Caco-2 (cell line): Measurements from ENCODE around the gene FRMD1. TPM values are rescaled to one million over a fixed set of nuclear protein-coding genes. Genes with fewer than 3 reads are reported as not detected.

Source experiments
- BruUV-seq: library from RNA; stranded (reverse); fragments of 400-500 nt; replicated peaks from 2 replicates; lab custom pipeline; 2021; lab: Mats Ljungman, UMichigan
- CTCF ChIA-PET: fragments of 300-600 bp; sonication (Branson Sonifier 250); formaldehyde crosslinking; loops from one replicate; lab custom pipeline; 2022; ENCODE audit warnings: antibody characterized with exemption; lab: Charles Lee
- POLR2A ChIA-PET: fragments of 300-600 bp; sonication (Branson Sonifier 250); formaldehyde crosslinking; loops from one replicate; lab custom pipeline; 2022; ENCODE audit warnings: antibody characterized with exemption; lab: Charles Lee
- DNase-seq, 2 experiments: peaks; one replicate each; pipeline versions ENCODE4 v3.0.0 to v3.0.0-alpha.2; 2020 to 2022
- H3K27me3 ChIP-seq: replicated peaks from 2 replicates; pipeline ENCODE4 v1.6.0; 2011; ENCODE audit warnings: low read length; ENCODE audit not compliant: control insufficient read depth, insufficient read depth
- H3K36me3 ChIP-seq: 2 replicates; pipeline ENCODE4 v1.5.1; 2011; ENCODE audit warnings: low read length; ENCODE audit not compliant: control insufficient read depth, insufficient read depth
- H3K4me1 ChIP-seq: fragments of 250-450 bp; sonication (Bioruptor Pico); 2 replicates; pipeline ENCODE4 v1.5.1; 2020; ENCODE audit warnings: mild to moderate bottlenecking
- H3K4me3 ChIP-seq: 2 replicates; pipeline ENCODE4 v1.5.1; 2011; ENCODE audit warnings: low read depth, mild to moderate bottlenecking, control low read depth, low read length
- H3K9me3 ChIP-seq: fragments of 250-450 bp; sonication (Bioruptor Pico); 2 replicates; pipeline ENCODE4 v1.5.1; 2020; ENCODE audit warnings: mild to moderate bottlenecking, moderate library complexity
- H3K27ac Mint-ChIP-seq: one replicate; pipeline ENCODE4 v1.8.0; 2022; ENCODE audit warnings: mixed read lengths; ENCODE audit not compliant: unreplicated experiment
- H3K27me3 Mint-ChIP-seq: one replicate; pipeline ENCODE4 v1.8.0; 2022; ENCODE audit warnings: mixed read lengths; ENCODE audit not compliant: insufficient read depth, unreplicated experiment
- H3K36me3 Mint-ChIP-seq: one replicate; pipeline ENCODE4 v1.8.0; 2022; ENCODE audit warnings: mild to moderate bottlenecking, mixed read lengths; ENCODE audit not compliant: insufficient read depth, unreplicated experiment
- H3K4me1 Mint-ChIP-seq: one replicate; pipeline ENCODE4 v1.8.0; 2022; ENCODE audit warnings: low read depth, mixed read lengths; ENCODE audit not compliant: unreplicated experiment
- H3K4me3 Mint-ChIP-seq: one replicate; pipeline ENCODE4 v1.8.0; 2022; ENCODE audit warnings: mild to moderate bottlenecking, moderate library complexity, mixed read lengths; ENCODE audit not compliant: unreplicated experiment
- H3K9me3 Mint-ChIP-seq: one replicate; pipeline ENCODE4 v1.8.0; 2022; ENCODE audit warnings: mixed read lengths; ENCODE audit not compliant: unreplicated experiment
- CTCF ChIP-seq, 2 experiments: fragments of 200-600 bp in 1 of 2; IDR thresholded peaks; 1 replicate in 1 of 2; 2 replicates in 1 of 2; pipeline versions ENCODE4 v1.5.1 to v1.8.0; 2011 to 2022; ENCODE audit warnings: antibody characterized with exemption in 1 of 2, control low read depth in 1 of 2, inconsistent platforms in 1 of 2, low read depth in 1 of 2, low read length in 1 of 2, mild to moderate bottlenecking in 1 of 2, moderate library complexity in 1 of 2; ENCODE audit not compliant: insufficient read depth in 1 of 2, severe bottlenecking in 1 of 2, unreplicated experiment in 1 of 2
- intact Hi-C: fragments of 100-400 bp; cut with micrococcal nuclease; formaldehyde crosslinking; loops from one replicate; pipeline ENCODE4 v1.10.0; 2022; ENCODE audit not compliant: unreplicated experiment
- total RNA-seq: library from RNA; stranded (reverse); gene quantifications from 2 replicates; pipeline ENCODE4 v1.2.3, GENCODE V29; 2022

Gene FRMD1
- total RNA-seq, 1 experiment from 2014 or later = 0.14 TPM

- no TSS peak for BruUV-seq
- no peaks in the 10 kb centered on the region for H3K4me1 Mint-ChIP-seq
- Histone ChIP-seq H3K36me3 (no peaks in the 10 kb centered on the region), H3K4me1 (no peaks in the 10 kb centered on the region; the same call in 1 of the 2 replicates), H3K27me3 (no peaks in the 10 kb centered on the region), H3K9me3 (no peaks in the 10 kb centered on the region), H3K4me3 (no peak overlapping the region)
- CTCF ChIA-PET = no interaction called here
- POLR2A ChIA-PET = no interaction called here
- intact Hi-C loops = no loop called here
- no peak for DNase-seq
- TF ChIP-seq CTCF (IDR thresholded peaks at IDR 0.05; ENCODE audit: insufficient read depth in 1 of 2, low read depth in 1 of 2, low read length in 1 of 2, severe bottlenecking in 1 of 2, unreplicated experiment in 1 of 2) = no peak
- no peaks in the 10 kb centered on the region for H3K9me3 Mint-ChIP-seq
- H3K27ac Mint-ChIP-seq = no peak overlapping the region
- no peak overlapping the region for H3K4me3 Mint-ChIP-seq
- no peaks in the 10 kb centered on the region for H3K27me3 Mint-ChIP-seq
- H3K36me3 Mint-ChIP-seq = no peaks in the 10 kb centered on the region
These were observed 45.1 kb upstream of the FRMD1 start for GRCh38 chr6:168124158-168124557.

GRCh38 chr6:168123165-168123911, 44.3 kb upstream of the FRMD1 start:
- Mint-ChIP-seq H3K9me3 (no peaks in the 10 kb centered on the region), H3K36me3 (no peaks in the 10 kb centered on the region), H3K4me1 (no peaks in the 10 kb centered on the region), H3K27me3 (no peaks in the 10 kb centered on the region), H3K27ac (no peak overlapping the region), H3K4me3 (no peak overlapping the region)
- TF ChIP-seq CTCF (IDR thresholded peaks at IDR 0.05; ENCODE audit: insufficient read depth in 1 of 2, low read depth in 1 of 2, low read length in 1 of 2, severe bottlenecking in 1 of 2, unreplicated experiment in 1 of 2) = no peak
- H3K36me3 ChIP-seq = no peaks in the 10 kb centered on the region
- DNase-seq = no peak
- ChIA-PET CTCF (no interaction called here), POLR2A (no interaction called here)
- H3K9me3 ChIP-seq = no peaks in the 10 kb centered on the region
- no peaks in the 10 kb centered on the region for H3K4me1 ChIP-seq
- no peak overlapping the region for H3K4me3 ChIP-seq
- intact Hi-C loops = no loop called here
- no peaks in the 10 kb centered on the region for H3K27me3 ChIP-seq
- no TSS peak for BruUV-seq

- no peaks in the 10 kb centered on the region for H3K9me3 Mint-ChIP-seq
- CTCF ChIA-PET = no interaction called here
- POLR2A ChIA-PET = no interaction called here
These were observed 43.5 kb upstream of the FRMD1 start for GRCh38 chr6:168122521-168122920.

More at GRCh38 chr6:168122521-168122920, 43.5 kb upstream of the FRMD1 start:
- H3K4me3 Mint-ChIP-seq = no peak overlapping the region
- H3K27me3 Mint-ChIP-seq = no peaks in the 10 kb centered on the region
- Histone ChIP-seq H3K27me3 (no peaks in the 10 kb centered on the region), H3K4me1 (no peaks in the 10 kb centered on the region), H3K9me3 (no peaks in the 10 kb centered on the region), H3K36me3 (no peaks in the 10 kb centered on the region), H3K4me3 (no peak overlapping the region)
- no peaks in the 10 kb centered on the region for H3K4me1 Mint-ChIP-seq
- H3K36me3 Mint-ChIP-seq = no peaks in the 10 kb centered on the region
- no TSS peak for BruUV-seq
- TF ChIP-seq CTCF (IDR thresholded peaks at IDR 0.05; ENCODE audit: insufficient read depth in 1 of 2, low read depth in 1 of 2, low read length in 1 of 2, severe bottlenecking in 1 of 2, unreplicated experiment in 1 of 2) = no peak
- H3K27ac Mint-ChIP-seq = no peak overlapping the region
- DNase-seq = no peak
- intact Hi-C loops = no loop called here
